Measurements from ENCODE around the gene LRRFIP1.

The LRRFIP1 gene

DNA sequence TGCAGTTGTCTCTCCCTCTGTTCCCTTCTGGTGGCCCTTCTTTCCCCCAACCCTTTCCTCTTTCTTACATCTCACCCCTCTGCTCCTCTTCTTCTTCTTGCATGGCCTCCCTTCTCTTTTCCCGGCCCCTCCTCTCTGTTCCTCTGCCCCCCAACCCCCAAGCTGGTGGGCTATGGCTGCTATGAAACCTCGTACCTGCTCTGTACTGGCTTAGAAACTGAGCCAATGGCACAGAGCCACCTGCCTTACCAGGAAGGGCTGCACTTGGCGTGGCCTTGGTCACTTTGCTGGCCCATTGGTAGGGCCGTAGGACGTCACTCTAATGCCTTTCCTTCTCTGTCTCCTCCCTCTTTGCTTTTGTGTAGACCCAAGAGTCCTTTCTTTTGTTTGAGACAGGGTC lies 78.9 kb downstream of the LRRFIP1 start:
- Histone ChIP-seq H3K27ac (ENCODE audit: low read depth, low read length) (no peak overlapping the region), H3K9me3 (ENCODE audit: control insufficient read depth, insufficient read depth, low read length) (no peaks in the 10 kb centered on the region), H3K4me2 (ENCODE audit: low read length) (no peak overlapping the region), H4K20me1 (ENCODE audit: control insufficient read depth, insufficient read depth, low read depth, low read length) (peaks cover 36% of the 10 kb centered on the region), H3K9me2 (replicated peaks; ENCODE audit: control insufficient read depth, low read length) (no peaks in the 10 kb centered on the region), H3K4me1 (ENCODE audit: control insufficient read depth, low read length) (peaks cover 33% of the 10 kb centered on the region), H3K4me3 (ENCODE audit: low read length) (no peak overlapping the region), H3K36me3 (ENCODE audit: control insufficient read depth, low read length) (peaks cover 33% of the 10 kb centered on the region), H3F3A (ENCODE audit: control insufficient read depth, insufficient read depth) (no peaks in the 10 kb centered on the region; the same call in 1 of the 2 replicates), H3K27me3 (ENCODE audit: control insufficient read depth, low read length) (no peaks in the 10 kb centered on the region), H3K79me2 (ENCODE audit: control insufficient read depth, low read length) (peaks cover 91% of the 10 kb centered on the region)
- TF ChIP-seq, protein P1, sequence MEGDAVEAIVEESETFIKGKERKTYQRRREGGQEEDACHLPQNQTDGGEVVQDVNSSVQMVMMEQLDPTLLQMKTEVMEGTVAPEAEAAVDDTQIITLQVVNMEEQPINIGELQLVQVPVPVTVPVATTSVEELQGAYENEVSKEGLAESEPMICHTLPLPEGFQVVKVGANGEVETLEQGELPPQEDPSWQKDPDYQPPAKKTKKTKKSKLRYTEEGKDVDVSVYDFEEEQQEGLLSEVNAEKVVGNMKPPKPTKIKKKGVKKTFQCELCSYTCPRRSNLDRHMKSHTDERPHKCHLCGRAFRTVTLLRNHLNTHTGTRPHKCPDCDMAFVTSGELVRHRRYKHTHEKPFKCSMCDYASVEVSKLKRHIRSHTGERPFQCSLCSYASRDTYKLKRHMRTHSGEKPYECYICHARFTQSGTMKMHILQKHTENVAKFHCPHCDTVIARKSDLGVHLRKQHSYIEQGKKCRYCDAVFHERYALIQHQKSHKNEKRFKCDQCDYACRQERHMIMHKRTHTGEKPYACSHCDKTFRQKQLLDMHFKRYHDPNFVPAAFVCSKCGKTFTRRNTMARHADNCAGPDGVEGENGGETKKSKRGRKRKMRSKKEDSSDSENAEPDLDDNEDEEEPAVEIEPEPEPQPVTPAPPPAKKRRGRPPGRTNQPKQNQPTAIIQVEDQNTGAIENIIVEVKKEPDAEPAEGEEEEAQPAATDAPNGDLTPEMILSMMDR (IDR thresholded peaks at IDR 0.05; ENCODE audit: low read depth, low read length, poor library complexity, severe bottlenecking), result no peak
- no peak for TF ChIP-seq EZH2phosphoT487 (IDR thresholded peaks at IDR 0.05; ENCODE audit: borderline replicate concordance, low read length)

GRCh38 chr2:237708065-237708398 lies 80.6 kb downstream of the LRRFIP1 start:
- TF ChIP-seq, protein P1 (IDR thresholded peaks at IDR 0.05; ENCODE audit: low read depth, low read length, poor library complexity, severe bottlenecking), result peak; percentile 21
- no peak for TF ChIP-seq EZH2phosphoT487 (IDR thresholded peaks at IDR 0.05; ENCODE audit: borderline replicate concordance, low read length)
- peaks cover 22% of the 10 kb centered on the region for H4K20me1 ChIP-seq (ENCODE audit: control insufficient read depth, insufficient read depth, low read depth, low read length)
- H3K36me3 ChIP-seq (ENCODE audit: control insufficient read depth, low read length), result peaks cover 44% of the 10 kb centered on the region
- peaks cover 89% of the 10 kb centered on the region for H3K79me2 ChIP-seq (ENCODE audit: control insufficient read depth, low read length)
- H3K4me2 ChIP-seq (ENCODE audit: low read length), result no peak overlapping the region
- H3K27ac ChIP-seq (ENCODE audit: low read depth, low read length), result no peak overlapping the region
- H3K4me3 ChIP-seq (ENCODE audit: low read length), result no peak overlapping the region
- H3K9me2 ChIP-seq (replicated peaks; ENCODE audit: control insufficient read depth, low read length), result no peaks in the 10 kb centered on the region
- H3F3A ChIP-seq (ENCODE audit: control insufficient read depth, insufficient read depth), result no peaks in the 10 kb centered on the region; the same call in 1 of the 2 replicates
- H3K27me3 ChIP-seq (ENCODE audit: control insufficient read depth, low read length), result no peaks in the 10 kb centered on the region
- no peaks in the 10 kb centered on the region for H3K9me3 ChIP-seq (ENCODE audit: control insufficient read depth, insufficient read depth, low read length)
- H3K4me1 ChIP-seq (ENCODE audit: control insufficient read depth, low read length), result peaks cover 15% of the 10 kb centered on the region

DNA sequence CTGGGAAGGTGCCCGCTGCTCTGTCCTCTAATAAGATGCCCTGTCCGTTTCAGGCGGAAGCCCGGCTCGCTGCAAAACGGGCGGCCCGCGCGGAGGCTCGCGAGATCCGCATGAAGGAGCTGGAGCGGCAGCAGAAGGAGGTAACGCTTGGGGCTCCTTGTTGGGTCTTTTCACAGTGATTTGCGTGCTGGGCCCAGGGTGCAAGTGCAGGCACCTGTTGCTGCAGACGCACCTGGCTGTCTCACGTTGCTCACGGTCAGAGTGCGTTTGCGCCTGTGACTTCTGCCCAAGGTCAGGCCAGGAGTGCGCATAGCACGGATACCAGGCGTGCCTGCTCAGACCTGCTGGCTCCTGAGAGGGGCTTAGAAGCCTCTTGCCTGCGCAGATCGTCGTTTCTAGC lies 81.1 kb downstream of the LRRFIP1 start:
- Histone ChIP-seq H3F3A (ENCODE audit: control insufficient read depth, insufficient read depth) (no peaks in the 10 kb centered on the region; the same call in 1 of the 2 replicates), H3K4me3 (ENCODE audit: low read length) (no peak overlapping the region), H3K9me3 (ENCODE audit: control insufficient read depth, insufficient read depth, low read length) (no peaks in the 10 kb centered on the region), H3K4me2 (ENCODE audit: low read length) (no peak overlapping the region), H3K36me3 (ENCODE audit: control insufficient read depth, low read length) (peaks cover 44% of the 10 kb centered on the region), H3K9me2 (replicated peaks; ENCODE audit: control insufficient read depth, low read length) (no peaks in the 10 kb centered on the region), H3K79me2 (ENCODE audit: control insufficient read depth, low read length) (peaks cover 89% of the 10 kb centered on the region), H3K4me1 (ENCODE audit: control insufficient read depth, low read length) (peaks cover 11% of the 10 kb centered on the region), H4K20me1 (ENCODE audit: control insufficient read depth, insufficient read depth, low read depth, low read length) (peaks cover 21% of the 10 kb centered on the region), H3K27me3 (ENCODE audit: control insufficient read depth, low read length) (no peaks in the 10 kb centered on the region), H3K27ac (ENCODE audit: low read depth, low read length) (no peak overlapping the region)
- TF ChIP-seq, protein P1 (IDR thresholded peaks at IDR 0.05; ENCODE audit: low read depth, low read length, poor library complexity, severe bottlenecking), result no peak
- TF ChIP-seq EZH2phosphoT487 (IDR thresholded peaks at IDR 0.05; ENCODE audit: borderline replicate concordance, low read length), result no peak
